ENCODE measurements around the gene SPDYA.

Gene SPDYA

DNA sequence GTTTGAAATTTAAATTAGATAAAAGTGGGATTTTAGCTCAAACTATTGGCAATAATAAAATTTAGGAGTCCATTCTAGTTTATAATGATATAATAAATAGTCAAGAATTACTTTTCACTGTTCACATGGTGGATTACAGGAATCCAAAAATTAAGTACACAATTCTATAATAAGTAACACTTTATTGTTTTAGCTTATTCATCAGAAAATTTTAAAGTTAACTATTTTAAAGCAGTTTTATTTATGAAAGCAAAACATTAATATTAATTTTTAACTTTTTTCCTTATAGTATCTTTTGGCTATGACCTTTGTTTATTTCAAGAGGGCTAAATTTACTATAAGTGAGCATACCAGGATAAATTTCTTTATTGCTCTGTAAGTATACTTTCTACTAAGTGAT lies 11.4 kb downstream of the SPDYA start (continued):
- TF ChIP-seq, protein P1, sequence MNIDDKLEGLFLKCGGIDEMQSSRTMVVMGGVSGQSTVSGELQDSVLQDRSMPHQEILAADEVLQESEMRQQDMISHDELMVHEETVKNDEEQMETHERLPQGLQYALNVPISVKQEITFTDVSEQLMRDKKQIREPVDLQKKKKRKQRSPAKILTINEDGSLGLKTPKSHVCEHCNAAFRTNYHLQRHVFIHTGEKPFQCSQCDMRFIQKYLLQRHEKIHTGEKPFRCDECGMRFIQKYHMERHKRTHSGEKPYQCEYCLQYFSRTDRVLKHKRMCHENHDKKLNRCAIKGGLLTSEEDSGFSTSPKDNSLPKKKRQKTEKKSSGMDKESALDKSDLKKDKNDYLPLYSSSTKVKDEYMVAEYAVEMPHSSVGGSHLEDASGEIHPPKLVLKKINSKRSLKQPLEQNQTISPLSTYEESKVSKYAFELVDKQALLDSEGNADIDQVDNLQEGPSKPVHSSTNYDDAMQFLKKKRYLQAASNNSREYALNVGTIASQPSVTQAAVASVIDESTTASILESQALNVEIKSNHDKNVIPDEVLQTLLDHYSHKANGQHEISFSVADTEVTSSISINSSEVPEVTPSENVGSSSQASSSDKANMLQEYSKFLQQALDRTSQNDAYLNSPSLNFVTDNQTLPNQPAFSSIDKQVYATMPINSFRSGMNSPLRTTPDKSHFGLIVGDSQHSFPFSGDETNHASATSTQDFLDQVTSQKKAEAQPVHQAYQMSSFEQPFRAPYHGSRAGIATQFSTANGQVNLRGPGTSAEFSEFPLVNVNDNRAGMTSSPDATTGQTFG (tag by site-specific recombination; IDR thresholded peaks at IDR 0.05; ENCODE audit: borderline replicate concordance), result no peak
- TF ChIP-seq, protein P2, sequence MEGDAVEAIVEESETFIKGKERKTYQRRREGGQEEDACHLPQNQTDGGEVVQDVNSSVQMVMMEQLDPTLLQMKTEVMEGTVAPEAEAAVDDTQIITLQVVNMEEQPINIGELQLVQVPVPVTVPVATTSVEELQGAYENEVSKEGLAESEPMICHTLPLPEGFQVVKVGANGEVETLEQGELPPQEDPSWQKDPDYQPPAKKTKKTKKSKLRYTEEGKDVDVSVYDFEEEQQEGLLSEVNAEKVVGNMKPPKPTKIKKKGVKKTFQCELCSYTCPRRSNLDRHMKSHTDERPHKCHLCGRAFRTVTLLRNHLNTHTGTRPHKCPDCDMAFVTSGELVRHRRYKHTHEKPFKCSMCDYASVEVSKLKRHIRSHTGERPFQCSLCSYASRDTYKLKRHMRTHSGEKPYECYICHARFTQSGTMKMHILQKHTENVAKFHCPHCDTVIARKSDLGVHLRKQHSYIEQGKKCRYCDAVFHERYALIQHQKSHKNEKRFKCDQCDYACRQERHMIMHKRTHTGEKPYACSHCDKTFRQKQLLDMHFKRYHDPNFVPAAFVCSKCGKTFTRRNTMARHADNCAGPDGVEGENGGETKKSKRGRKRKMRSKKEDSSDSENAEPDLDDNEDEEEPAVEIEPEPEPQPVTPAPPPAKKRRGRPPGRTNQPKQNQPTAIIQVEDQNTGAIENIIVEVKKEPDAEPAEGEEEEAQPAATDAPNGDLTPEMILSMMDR (tag by site-specific recombination; IDR thresholded peaks at IDR 0.05), result no peak
- TF ChIP-seq ZNF624 (tag by site-specific recombination; IDR thresholded peaks at IDR 0.05) (no peak), MZF1 (tag by site-specific recombination; IDR thresholded peaks at IDR 0.05; ENCODE audit: borderline replicate concordance) (no peak), ZNF146 (tag by site-specific recombination; IDR thresholded peaks at IDR 0.05) (no peak)
- TF ChIP-seq, protein P3, sequence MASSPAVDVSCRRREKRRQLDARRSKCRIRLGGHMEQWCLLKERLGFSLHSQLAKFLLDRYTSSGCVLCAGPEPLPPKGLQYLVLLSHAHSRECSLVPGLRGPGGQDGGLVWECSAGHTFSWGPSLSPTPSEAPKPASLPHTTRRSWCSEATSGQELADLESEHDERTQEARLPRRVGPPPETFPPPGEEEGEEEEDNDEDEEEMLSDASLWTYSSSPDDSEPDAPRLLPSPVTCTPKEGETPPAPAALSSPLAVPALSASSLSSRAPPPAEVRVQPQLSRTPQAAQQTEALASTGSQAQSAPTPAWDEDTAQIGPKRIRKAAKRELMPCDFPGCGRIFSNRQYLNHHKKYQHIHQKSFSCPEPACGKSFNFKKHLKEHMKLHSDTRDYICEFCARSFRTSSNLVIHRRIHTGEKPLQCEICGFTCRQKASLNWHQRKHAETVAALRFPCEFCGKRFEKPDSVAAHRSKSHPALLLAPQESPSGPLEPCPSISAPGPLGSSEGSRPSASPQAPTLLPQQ (tag by site-specific recombination; IDR thresholded peaks at IDR 0.05), result no peak

DNA sequence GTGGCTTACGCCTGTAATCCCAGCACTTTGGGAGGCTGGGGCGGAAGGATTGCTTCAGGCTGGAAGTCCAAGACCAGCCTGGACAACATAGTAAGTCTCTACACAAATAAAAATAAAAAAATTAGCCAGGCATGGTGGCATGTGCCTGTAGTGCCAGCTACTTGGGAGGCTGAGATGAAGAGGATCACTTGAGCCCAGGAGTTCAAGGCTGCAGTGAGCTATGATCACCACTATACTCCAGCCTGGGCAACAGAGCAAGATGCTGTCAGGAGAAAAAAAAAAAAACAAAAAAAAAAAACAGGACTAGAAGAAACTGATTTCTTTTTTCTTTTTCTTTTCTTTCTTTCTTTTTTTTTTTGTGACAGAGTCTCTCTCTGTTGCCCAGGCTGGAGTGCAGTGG lies 13.6 kb downstream of the SPDYA start:
- no peaks in the 10 kb centered on the region for H3K9me3 ChIP-seq (ENCODE audit: control insufficient read depth, insufficient read depth, low read depth, low read length)
- no peak overlapping the region for H3K27ac ChIP-seq (ENCODE audit: extremely low read depth, low read depth, low read length)
- CTCF ChIA-PET, result interaction anchor here (1.4 kb wide), 1 partner anchor 132 kb away, joined by 4 read pairs; no protein-coding TSS in a partner anchor
- H3K36me3 ChIP-seq (ENCODE audit: control insufficient read depth in 2 of 2, insufficient read depth in 1 of 2, low read length in 2 of 2), result no peaks in the 10 kb centered on the region
- H3K4me3 ChIP-seq (ENCODE audit: low read depth, low read length), result no peak overlapping the region
- no peak for TF ChIP-seq MYNN (tag by site-specific recombination; IDR thresholded peaks at IDR 0.05; ENCODE audit: borderline replicate concordance)
- no peak for TF ChIP-seq OSR2 (tag by site-specific recombination; IDR thresholded peaks at IDR 0.05)
- no peaks in the 10 kb centered on the region for H3K4me1 ChIP-seq (ENCODE audit: control insufficient read depth, insufficient read depth, low read length)
- POLR2A ChIA-PET, result no interaction called here

DNA sequence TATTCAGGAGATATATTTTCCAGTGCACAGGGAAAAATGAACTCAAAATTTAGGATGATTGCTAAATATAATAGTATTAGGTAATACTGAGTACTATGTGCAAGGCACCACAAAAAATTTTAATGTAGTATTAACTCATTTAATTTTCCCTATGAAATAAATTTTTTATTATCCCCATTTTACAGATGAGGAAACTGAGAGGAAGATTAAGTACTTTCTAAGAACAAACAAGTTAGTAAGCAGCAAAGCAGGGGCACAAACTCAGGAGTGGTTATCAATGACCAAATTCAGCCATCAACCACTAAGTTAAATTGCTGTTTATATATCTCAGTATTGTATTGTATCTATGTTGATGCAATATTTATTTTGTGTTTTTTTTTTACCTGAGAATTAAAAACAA lies 14.2 kb downstream of the SPDYA start:
- no peaks in the 10 kb centered on the region for H3K36me3 ChIP-seq (ENCODE audit: control insufficient read depth in 2 of 2, insufficient read depth in 1 of 2, low read length in 2 of 2)
- ChIA-PET CTCF (no interaction called here), POLR2A (no interaction called here)
- H3K27ac ChIP-seq (ENCODE audit: extremely low read depth, low read depth, low read length), result no peak overlapping the region
- no peaks in the 10 kb centered on the region for H3K4me1 ChIP-seq (ENCODE audit: control insufficient read depth, insufficient read depth, low read length)
- H3K4me3 ChIP-seq (ENCODE audit: low read depth, low read length), result no peak overlapping the region
- no peaks in the 10 kb centered on the region for H3K9me3 ChIP-seq (ENCODE audit: control insufficient read depth, insufficient read depth, low read depth, low read length)
- TF ChIP-seq ZNF707 (tag by site-specific recombination; IDR thresholded peaks at IDR 0.05), result no peak
- no peak for TF ChIP-seq ZNF394 (tag by site-specific recombination; IDR thresholded peaks at IDR 0.05; ENCODE audit: borderline replicate concordance)
- TF ChIP-seq KLF16 (tag by site-specific recombination; IDR thresholded peaks at IDR 0.05), result no peak
- TF ChIP-seq, protein P4, sequence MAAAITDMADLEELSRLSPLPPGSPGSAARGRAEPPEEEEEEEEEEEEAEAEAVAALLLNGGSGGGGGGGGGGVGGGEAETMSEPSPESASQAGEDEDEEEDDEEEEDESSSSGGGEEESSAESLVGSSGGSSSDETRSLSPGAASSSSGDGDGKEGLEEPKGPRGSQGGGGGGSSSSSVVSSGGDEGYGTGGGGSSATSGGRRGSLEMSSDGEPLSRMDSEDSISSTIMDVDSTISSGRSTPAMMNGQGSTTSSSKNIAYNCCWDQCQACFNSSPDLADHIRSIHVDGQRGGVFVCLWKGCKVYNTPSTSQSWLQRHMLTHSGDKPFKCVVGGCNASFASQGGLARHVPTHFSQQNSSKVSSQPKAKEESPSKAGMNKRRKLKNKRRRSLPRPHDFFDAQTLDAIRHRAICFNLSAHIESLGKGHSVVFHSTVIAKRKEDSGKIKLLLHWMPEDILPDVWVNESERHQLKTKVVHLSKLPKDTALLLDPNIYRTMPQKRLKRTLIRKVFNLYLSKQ (tag by site-specific recombination; IDR thresholded peaks at IDR 0.05; ENCODE audit: borderline replicate concordance), result no peak
- TF ChIP-seq ZNF585B (tag by site-specific recombination; IDR thresholded peaks at IDR 0.05), result no peak
- TF ChIP-seq ZNF221 (tag by site-specific recombination; IDR thresholded peaks at IDR 0.05; ENCODE audit: borderline replicate concordance), result no peak
- TF ChIP-seq, protein P5, sequence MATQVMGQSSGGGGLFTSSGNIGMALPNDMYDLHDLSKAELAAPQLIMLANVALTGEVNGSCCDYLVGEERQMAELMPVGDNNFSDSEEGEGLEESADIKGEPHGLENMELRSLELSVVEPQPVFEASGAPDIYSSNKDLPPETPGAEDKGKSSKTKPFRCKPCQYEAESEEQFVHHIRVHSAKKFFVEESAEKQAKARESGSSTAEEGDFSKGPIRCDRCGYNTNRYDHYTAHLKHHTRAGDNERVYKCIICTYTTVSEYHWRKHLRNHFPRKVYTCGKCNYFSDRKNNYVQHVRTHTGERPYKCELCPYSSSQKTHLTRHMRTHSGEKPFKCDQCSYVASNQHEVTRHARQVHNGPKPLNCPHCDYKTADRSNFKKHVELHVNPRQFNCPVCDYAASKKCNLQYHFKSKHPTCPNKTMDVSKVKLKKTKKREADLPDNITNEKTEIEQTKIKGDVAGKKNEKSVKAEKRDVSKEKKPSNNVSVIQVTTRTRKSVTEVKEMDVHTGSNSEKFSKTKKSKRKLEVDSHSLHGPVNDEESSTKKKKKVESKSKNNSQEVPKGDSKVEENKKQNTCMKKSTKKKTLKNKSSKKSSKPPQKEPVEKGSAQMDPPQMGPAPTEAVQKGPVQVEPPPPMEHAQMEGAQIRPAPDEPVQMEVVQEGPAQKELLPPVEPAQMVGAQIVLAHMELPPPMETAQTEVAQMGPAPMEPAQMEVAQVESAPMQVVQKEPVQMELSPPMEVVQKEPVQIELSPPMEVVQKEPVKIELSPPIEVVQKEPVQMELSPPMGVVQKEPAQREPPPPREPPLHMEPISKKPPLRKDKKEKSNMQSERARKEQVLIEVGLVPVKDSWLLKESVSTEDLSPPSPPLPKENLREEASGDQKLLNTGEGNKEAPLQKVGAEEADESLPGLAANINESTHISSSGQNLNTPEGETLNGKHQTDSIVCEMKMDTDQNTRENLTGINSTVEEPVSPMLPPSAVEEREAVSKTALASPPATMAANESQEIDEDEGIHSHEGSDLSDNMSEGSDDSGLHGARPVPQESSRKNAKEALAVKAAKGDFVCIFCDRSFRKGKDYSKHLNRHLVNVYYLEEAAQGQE (tag by site-specific recombination; IDR thresholded peaks at IDR 0.05), result no peak
- TF ChIP-seq, protein P6, sequence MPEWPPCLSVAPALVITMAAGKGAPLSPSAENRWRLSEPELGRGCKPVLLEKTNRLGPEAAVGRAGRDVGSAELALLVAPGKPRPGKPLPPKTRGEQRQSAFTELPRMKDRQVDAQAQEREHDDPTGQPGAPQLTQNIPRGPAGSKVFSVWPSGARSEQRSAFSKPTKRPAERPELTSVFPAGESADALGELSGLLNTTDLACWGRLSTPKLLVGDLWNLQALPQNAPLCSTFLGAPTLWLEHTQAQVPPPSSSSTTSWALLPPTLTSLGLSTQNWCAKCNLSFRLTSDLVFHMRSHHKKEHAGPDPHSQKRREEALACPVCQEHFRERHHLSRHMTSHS (tag by site-specific recombination; IDR thresholded peaks at IDR 0.05), result no peak
- no peak for TF ChIP-seq ZNF791 (tag by site-specific recombination; IDR thresholded peaks at IDR 0.05)
- TF ChIP-seq SP2 (tag by site-specific recombination; IDR thresholded peaks at IDR 0.05), result no peak
- TF ChIP-seq ZSCAN23 (tag by site-specific recombination; IDR thresholded peaks at IDR 0.05), result no peak
- TF ChIP-seq, protein P7, sequence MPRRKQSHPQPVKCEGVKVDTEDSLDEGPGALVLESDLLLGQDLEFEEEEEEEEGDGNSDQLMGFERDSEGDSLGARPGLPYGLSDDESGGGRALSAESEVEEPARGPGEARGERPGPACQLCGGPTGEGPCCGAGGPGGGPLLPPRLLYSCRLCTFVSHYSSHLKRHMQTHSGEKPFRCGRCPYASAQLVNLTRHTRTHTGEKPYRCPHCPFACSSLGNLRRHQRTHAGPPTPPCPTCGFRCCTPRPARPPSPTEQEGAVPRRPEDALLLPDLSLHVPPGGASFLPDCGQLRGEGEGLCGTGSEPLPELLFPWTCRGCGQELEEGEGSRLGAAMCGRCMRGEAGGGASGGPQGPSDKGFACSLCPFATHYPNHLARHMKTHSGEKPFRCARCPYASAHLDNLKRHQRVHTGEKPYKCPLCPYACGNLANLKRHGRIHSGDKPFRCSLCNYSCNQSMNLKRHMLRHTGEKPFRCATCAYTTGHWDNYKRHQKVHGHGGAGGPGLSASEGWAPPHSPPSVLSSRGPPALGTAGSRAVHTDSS (tag by site-specific recombination; IDR thresholded peaks at IDR 0.05), result no peak

Data from HEK293 (cell line).